Ishikawa (cell line): Measurements from ENCODE around the gene PKLR.

Experiments used
- CEBPB ChIP-seq: IDR thresholded peaks from 2 replicates; pipeline ENCODE4 v1.6.1; 2012
- CREB1 ChIP-seq: IDR thresholded peaks from 2 replicates; pipeline ENCODE4 v1.6.1; 2012; ENCODE audit warnings: low read depth
- EGR1 ChIP-seq: IDR thresholded peaks from 2 replicates; pipeline ENCODE4 v1.6.1; 2012
- EP300 ChIP-seq: IDR thresholded peaks from 2 replicates; pipeline ENCODE4 v1.6.1; 2012; ENCODE audit warnings: borderline replicate concordance
- FOXM1 ChIP-seq: IDR thresholded peaks from 2 replicates; pipeline ENCODE4 v1.6.1; 2012; ENCODE audit warnings: low read depth, borderline replicate concordance
- NFIC ChIP-seq: IDR thresholded peaks from 2 replicates; pipeline ENCODE4 v1.6.1; 2012
- RAD21 ChIP-seq: IDR thresholded peaks from 2 replicates; pipeline ENCODE4 v1.6.1; 2012; ENCODE audit warnings: low read depth
- REST ChIP-seq: IDR thresholded peaks from 2 replicates; pipeline ENCODE4 v1.6.1; 2012; ENCODE audit warnings: low read depth, mild to moderate bottlenecking
- TAF1 ChIP-seq: IDR thresholded peaks from 2 replicates; pipeline ENCODE4 v1.6.1; 2012; ENCODE audit warnings: low read depth, mild to moderate bottlenecking
- TCF12 ChIP-seq: IDR thresholded peaks from 2 replicates; pipeline ENCODE4 v1.6.1; 2012; ENCODE audit warnings: low read depth
- TEAD4 ChIP-seq: IDR thresholded peaks from 2 replicates; pipeline ENCODE4 v1.6.1; 2012
- USF1 ChIP-seq: IDR thresholded peaks from 2 replicates; pipeline ENCODE4 v1.6.1; 2012
- YY1 ChIP-seq: IDR thresholded peaks from 2 replicates; pipeline ENCODE4 v1.6.1; 2012; ENCODE audit warnings: low read depth
- ZBTB7A ChIP-seq: IDR thresholded peaks from 2 replicates; pipeline ENCODE4 v1.6.1; 2012; ENCODE audit warnings: low read depth
- TF ChIP-seq, protein P1 (sequence below): IDR thresholded peaks from 2 replicates; pipeline ENCODE4 v1.6.1; 2012

The PKLR gene

GRCh38 chr1:155261493-155261851, 39.8 kb downstream of the PKLR start:
- TF ChIP-seq RAD21: no peak
- TF ChIP-seq CREB1: no peak
- no peak for TF ChIP-seq CEBPB
- no peak for TF ChIP-seq NFIC
- TF ChIP-seq TAF1: no peak
- TF ChIP-seq, protein P1, sequence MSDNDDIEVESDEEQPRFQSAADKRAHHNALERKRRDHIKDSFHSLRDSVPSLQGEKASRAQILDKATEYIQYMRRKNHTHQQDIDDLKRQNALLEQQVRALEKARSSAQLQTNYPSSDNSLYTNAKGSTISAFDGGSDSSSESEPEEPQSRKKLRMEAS: no peak
- TF ChIP-seq FOXM1: no peak
- no peak for TF ChIP-seq EGR1

- TF ChIP-seq EP300 (no peak), CREB1 (no peak), TCF12 (no peak), FOXM1 (no peak), EGR1 (no peak), TAF1 (no peak)
- TF ChIP-seq, protein P1: no peak
Measured at GRCh38 chr1:155260276-155260675, 41.0 kb downstream of the PKLR start.

DNA sequence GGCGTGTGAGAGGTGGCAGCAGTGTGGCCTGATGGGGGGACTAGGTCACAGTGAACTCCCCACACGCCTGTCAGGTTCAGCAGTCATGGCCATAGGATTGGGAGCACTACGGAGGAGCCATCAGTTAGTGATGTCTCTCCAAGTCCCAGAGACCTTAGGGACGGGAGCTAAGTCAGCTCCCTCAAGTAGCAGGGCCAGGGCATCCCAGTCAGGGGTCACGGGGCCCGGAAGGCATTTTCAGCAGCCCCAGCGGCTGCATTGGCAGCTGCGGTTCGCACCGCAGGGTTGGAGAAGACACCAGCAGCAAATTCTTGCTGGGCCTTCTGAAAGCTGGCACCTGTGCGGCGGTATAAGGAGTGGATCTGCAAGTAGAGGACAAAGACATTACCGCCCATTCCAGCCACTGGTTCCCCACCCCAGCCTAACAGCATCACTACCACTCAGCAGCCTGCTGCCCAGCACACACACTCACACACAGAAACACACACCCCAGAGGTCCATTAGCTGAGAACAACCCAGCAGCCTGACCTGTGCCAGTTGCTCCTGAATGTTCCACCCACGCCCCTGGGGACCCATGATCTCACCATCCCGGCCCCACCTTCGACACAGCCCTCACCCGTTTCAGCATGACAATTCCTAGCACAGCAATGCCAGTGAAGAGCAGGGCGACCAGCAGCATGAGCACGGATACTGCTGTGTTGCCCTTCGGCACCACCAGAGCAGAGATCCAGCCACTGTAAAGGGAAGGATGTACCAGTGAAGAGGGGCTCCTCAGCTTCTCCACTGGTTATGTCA, 45.0 kb downstream of the PKLR start:
- no peak for TF ChIP-seq REST
- TF ChIP-seq TEAD4: no peak
- no peak for TF ChIP-seq EGR1
- no peak for TF ChIP-seq TAF1
- TF ChIP-seq NFIC: no peak
- TF ChIP-seq EP300: no peak
- TF ChIP-seq YY1: no peak
- TF ChIP-seq RAD21: no peak

DNA sequence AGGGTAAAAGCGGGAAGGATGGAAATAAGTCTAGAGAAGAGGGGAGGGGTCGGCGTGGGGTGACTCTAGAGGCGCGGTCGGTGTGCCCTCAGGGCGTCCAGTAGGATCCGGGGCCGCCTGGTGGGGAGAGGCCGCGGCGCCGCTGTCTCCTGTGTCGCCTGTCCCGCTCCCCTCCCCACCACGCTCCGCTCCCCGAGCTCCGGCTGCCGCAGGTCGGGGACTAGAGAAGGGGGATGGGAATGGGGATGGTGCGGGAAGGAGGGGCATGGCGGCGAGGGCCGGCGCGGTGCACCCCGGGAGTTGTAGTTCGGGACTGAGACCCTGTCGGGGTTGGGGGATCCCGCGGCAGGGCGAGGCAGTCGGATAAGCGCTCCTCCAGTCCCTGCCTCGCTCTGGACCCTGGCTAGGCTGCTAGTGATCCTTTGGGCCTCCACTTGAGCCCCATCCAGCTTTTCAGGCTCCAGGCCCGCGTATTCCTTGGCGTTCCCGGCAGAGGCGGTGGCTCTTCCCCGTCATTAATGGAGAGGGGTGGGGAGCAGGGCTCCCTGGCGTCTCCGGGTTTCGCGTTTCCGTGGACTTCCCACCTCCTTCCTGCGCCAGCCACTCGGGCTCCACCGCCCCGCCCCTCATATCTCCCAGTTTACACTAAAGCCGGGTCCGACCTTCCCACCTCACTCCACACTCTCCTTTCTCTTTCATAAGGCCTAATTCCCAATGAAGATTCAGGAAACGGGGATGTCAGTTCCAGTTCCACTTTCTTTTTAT, 45.8 kb downstream of the PKLR start, which contains the start of gene ENTREP3:
TSS of gene ENTREP3 (minus strand) at position 241 of the 765 bp plus-strand sequence. CDS start 606 bp downstream, outside the sequence.
- TF ChIP-seq EP300 (no peak), TEAD4 (peak; percentile 49), ZBTB7A (peak; percentile 75; the same call in 1 of the 2 replicates), CREB1 (peak; percentile 9; the same call in 1 of the 2 replicates), TCF12 (peak; percentile 43; the same call in 1 of the 2 replicates), USF1 (no peak), NFIC (peak; percentile 42), TAF1 (peak; percentile 82), CEBPB (no peak), RAD21 (no peak), FOXM1 (no peak), EGR1 (no peak), YY1 (peak; percentile 87), REST (no peak)
- TF ChIP-seq, protein P1: peak; percentile 80

GRCh38 chr1:155254714-155255242, 46.5 kb downstream of the PKLR start:
- no peak for TF ChIP-seq TEAD4
- TF ChIP-seq TCF12: no peak

DNA sequence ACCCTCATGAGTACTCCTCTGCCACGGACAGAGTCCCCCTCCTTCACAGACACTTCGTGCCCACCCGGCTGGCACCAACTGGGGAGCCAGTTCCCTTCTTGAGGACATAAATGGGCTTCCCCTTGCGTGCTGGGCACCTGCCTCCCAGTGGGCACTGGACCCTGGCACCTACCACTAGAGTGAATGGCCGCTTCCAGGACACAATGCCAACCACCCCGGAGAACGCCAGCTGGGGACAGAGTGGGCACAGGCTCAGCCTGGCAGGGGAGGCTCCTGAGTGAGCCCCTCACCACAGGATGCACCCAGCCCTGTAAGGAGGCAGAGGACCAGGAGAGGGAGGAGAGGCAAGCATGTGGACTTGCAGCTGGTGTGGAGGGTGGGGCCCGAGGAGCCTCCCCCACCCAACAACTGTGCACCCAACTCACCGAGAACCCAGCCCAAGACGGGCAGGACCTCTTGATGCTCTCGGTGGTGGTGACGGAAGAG, 47.0 kb downstream of the PKLR start:
- TF ChIP-seq CREB1: no peak
- no peak for TF ChIP-seq EGR1
- no peak for TF ChIP-seq RAD21
- TF ChIP-seq, protein P1: no peak
- no peak for TF ChIP-seq REST
